Measurements from ENCODE around the gene ASIC1. TPM values are rescaled to one million over a fixed set of nuclear protein-coding genes. Genes with fewer than 3 reads are reported as not detected.

ASIC1 gene
- total RNA-seq, 1 experiment from 2014 or later: 3.3 TPM

GRCh38 chr12:50060120-50060468 lies 2.7 kb downstream of the ASIC1 start:
- no peak for DNase-seq (ENCODE audit: low spot score)

GRCh38 chr12:50061171-50061570 lies 3.8 kb downstream of the ASIC1 start:
- no peak for DNase-seq (ENCODE audit: low spot score)

GRCh38 chr12:50061946-50062686 lies 4.7 kb downstream of the ASIC1 start:
- DNase-seq (ENCODE audit: low spot score): no peak

GRCh38 chr12:50062728-50063460 lies 5.5 kb downstream of the ASIC1 start:
- DNase-seq (ENCODE audit: low spot score): peak; percentile 28

GRCh38 chr12:50065726-50066310 lies 8.4 kb downstream of the ASIC1 start:
- DNase-seq (ENCODE audit: low spot score): no peak

GRCh38 chr12:50066402-50066801 lies 9.0 kb downstream of the ASIC1 start:
- peak; percentile 48 for DNase-seq (ENCODE audit: low spot score)

- DNase-seq (ENCODE audit: low spot score): no peak
Measured at GRCh38 chr12:50069069-50069468, 11.7 kb downstream of the ASIC1 start.

- no peak for DNase-seq (ENCODE audit: low spot score)
Measured at GRCh38 chr12:50069539-50069938, 12.1 kb downstream of the ASIC1 start.

- DNase-seq (ENCODE audit: low spot score): peak; percentile 75
Measured at GRCh38 chr12:50070314-50071060, 13.1 kb downstream of the ASIC1 start.

GRCh38 chr12:50072198-50072907 lies 15.0 kb downstream of the ASIC1 start:
- no peak for DNase-seq (ENCODE audit: low spot score)

- DNase-seq (ENCODE audit: low spot score): no peak
Measured at GRCh38 chr12:50073206-50073605, 15.8 kb downstream of the ASIC1 start.

GRCh38 chr12:50073712-50074111 lies 16.3 kb downstream of the ASIC1 start:
- DNase-seq (ENCODE audit: low spot score): no peak

GRCh38 chr12:50074936-50075807 lies 17.8 kb downstream of the ASIC1 start:
- peak; percentile 80 for DNase-seq (ENCODE audit: low spot score)

- DNase-seq (ENCODE audit: low spot score): no peak
Measured at GRCh38 chr12:50075808-50076170, 18.4 kb downstream of the ASIC1 start.

- no peak for DNase-seq (ENCODE audit: low spot score)
Measured at GRCh38 chr12:50077099-50077498, 19.7 kb downstream of the ASIC1 start.

- no peak for DNase-seq (ENCODE audit: low spot score)
Measured at GRCh38 chr12:50078281-50078680, 20.9 kb downstream of the ASIC1 start.

GRCh38 chr12:50079771-50080170 lies 22.4 kb downstream of the ASIC1 start:
- DNase-seq (ENCODE audit: low spot score): no peak

- DNase-seq (ENCODE audit: low spot score): no peak
Measured at GRCh38 chr12:50081096-50081808, 23.9 kb downstream of the ASIC1 start.

GRCh38 chr12:50082644-50083043 lies 25.2 kb downstream of the ASIC1 start:
- DNase-seq (ENCODE audit: low spot score): no peak

- DNase-seq (ENCODE audit: low spot score): no peak
Measured at GRCh38 chr12:50083301-50083700, 25.9 kb downstream of the ASIC1 start.

All from A172 (cell line).